Osteoblast (primary cell): ENCODE measurements around the gene NTM. TPM values are rescaled to one million over a fixed set of nuclear protein-coding genes. Genes with fewer than 3 reads are reported as not detected.

Experiments used
- DNase-seq: peaks from one replicate; pipeline ENCODE4 v3.0.0; 2011; ENCODE audit warnings: low spot score, mixed read lengths; ENCODE audit not compliant: insufficient read length; ENCODE audit errors: missing footprints
- H2AFZ ChIP-seq: 2 replicates; pipeline ENCODE4 v1.6.0; 2011; ENCODE audit warnings: mild to moderate bottlenecking, low read length
- H3K27ac ChIP-seq: 2 replicates; pipeline ENCODE4 v1.5.1; 2011; ENCODE audit warnings: mild to moderate bottlenecking, low read depth, low read length, moderate library complexity
- H3K27me3 ChIP-seq: 2 replicates; pipeline ENCODE4 v1.6.0; 2012; ENCODE audit warnings: mild to moderate bottlenecking, control low read depth, inconsistent platforms, low read length, moderate library complexity; ENCODE audit not compliant: insufficient read depth
- H3K36me3 ChIP-seq: 2 replicates; pipeline ENCODE4 v1.5.1; 2011; ENCODE audit warnings: mild to moderate bottlenecking, low read length, control low read depth, moderate library complexity; ENCODE audit not compliant: insufficient read depth
- H3K4me1 ChIP-seq: 2 replicates; pipeline ENCODE4 v1.5.1; 2011; ENCODE audit warnings: mild to moderate bottlenecking, low read length, control low read depth, moderate library complexity; ENCODE audit not compliant: insufficient read depth
- H3K4me2 ChIP-seq: 2 replicates; pipeline ENCODE4 v1.6.0; 2011; ENCODE audit warnings: mild to moderate bottlenecking, low read length; ENCODE audit not compliant: insufficient read depth
- H3K4me3 ChIP-seq: fragments of 200-600 bp; sonication (generic); 3 replicates; pipeline ENCODE4 v1.5.1; 2012; ENCODE audit warnings: mild to moderate bottlenecking, low read length, inconsistent platforms; ENCODE audit not compliant: insufficient read depth
- H3K79me2 ChIP-seq: 2 replicates; pipeline ENCODE4 v1.6.0; 2012; ENCODE audit warnings: mild to moderate bottlenecking, low read length, control low read depth, inconsistent platforms; ENCODE audit not compliant: insufficient read depth
- H3K9me3 ChIP-seq: 2 replicates; pipeline ENCODE4 v1.5.1; 2011; ENCODE audit warnings: low read depth, low read length, control low read depth
- H4K20me1 ChIP-seq: 2 replicates; pipeline ENCODE4 v1.6.0; 2012; ENCODE audit warnings: mild to moderate bottlenecking, low read length, control low read depth; ENCODE audit not compliant: insufficient read depth
- total RNA-seq: library from RNA; depleted of rRNA; stranded (reverse); fragments of >200 nt; gene quantifications from 2 replicates; pipeline ENCODE4 v1.2.3, GENCODE V29; 2012
- TF ChIP-seq, protein P1 (sequence below): IDR thresholded peaks from 2 replicates; pipeline ENCODE4 v1.5.1; 2011; ENCODE audit warnings: mild to moderate bottlenecking, low read depth, low read length, moderate library complexity; ENCODE audit errors: extremely low read depth

Gene NTM
- total RNA-seq, 1 donor: 48.1 TPM

DNA sequence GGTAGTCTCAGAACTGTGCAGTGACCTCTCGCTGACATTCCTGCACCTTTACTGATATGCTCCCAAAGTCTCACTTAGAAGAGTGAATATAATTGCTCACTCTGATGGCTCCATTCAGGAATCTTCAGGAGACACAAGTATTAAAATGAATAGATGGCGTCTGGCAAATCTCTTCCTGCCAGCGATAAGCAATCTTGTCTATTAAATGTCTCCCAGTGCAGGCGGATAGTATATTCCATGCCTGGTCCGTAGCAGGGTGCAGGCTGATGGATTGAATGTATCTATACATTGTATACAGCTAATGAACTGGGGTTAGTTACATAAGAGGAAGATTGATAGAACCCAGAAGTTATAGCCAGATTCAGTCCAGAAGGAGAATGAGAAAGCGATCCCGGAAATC is 575.3 kb downstream of the NTM start:
- Histone ChIP-seq H3K9me3 (no peaks in the 10 kb centered on the region), H3K27me3 (no peaks in the 10 kb centered on the region), H3K79me2 (peaks cover 66% of the 10 kb centered on the region), H3K27ac (no peak overlapping the region), H3K4me3 (no peak overlapping the region), H4K20me1 (no peaks in the 10 kb centered on the region), H3K36me3 (peaks cover 5% of the 10 kb centered on the region), H2AFZ (no peak overlapping the region), H3K4me2 (no peak overlapping the region), H3K4me1 (no peaks in the 10 kb centered on the region)
- DNase-seq: no peak
- TF ChIP-seq, protein P1, sequence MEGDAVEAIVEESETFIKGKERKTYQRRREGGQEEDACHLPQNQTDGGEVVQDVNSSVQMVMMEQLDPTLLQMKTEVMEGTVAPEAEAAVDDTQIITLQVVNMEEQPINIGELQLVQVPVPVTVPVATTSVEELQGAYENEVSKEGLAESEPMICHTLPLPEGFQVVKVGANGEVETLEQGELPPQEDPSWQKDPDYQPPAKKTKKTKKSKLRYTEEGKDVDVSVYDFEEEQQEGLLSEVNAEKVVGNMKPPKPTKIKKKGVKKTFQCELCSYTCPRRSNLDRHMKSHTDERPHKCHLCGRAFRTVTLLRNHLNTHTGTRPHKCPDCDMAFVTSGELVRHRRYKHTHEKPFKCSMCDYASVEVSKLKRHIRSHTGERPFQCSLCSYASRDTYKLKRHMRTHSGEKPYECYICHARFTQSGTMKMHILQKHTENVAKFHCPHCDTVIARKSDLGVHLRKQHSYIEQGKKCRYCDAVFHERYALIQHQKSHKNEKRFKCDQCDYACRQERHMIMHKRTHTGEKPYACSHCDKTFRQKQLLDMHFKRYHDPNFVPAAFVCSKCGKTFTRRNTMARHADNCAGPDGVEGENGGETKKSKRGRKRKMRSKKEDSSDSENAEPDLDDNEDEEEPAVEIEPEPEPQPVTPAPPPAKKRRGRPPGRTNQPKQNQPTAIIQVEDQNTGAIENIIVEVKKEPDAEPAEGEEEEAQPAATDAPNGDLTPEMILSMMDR: no peak

DNA sequence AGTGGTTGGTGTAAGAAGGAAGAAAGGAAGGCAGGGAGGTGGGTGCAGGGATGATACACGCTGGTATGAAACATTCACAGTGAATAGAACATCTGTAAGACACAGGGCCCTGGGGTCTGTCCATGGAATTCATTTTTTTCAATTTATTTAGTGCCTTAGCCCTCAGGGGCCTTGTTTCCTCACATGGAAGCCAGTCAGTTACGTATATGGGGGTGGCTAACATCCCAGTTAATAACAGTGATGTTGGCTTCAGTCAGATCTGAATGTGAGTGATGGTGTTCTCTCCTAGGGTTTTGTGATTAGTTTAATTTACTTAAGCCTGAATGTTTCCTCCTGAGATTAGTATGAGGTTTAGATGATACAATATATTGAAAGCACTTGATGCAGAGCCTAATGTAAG is 577.1 kb downstream of the NTM start:
- no peak for DNase-seq
- no peaks in the 10 kb centered on the region for H3K27me3 ChIP-seq
- no peaks in the 10 kb centered on the region for H3K9me3 ChIP-seq
- TF ChIP-seq, protein P1: no peak
- no peaks in the 10 kb centered on the region for H4K20me1 ChIP-seq
- H3K27ac ChIP-seq: no peak overlapping the region
- no peak overlapping the region for H3K4me2 ChIP-seq
- H3K79me2 ChIP-seq: peaks cover 56% of the 10 kb centered on the region
- H3K4me1 ChIP-seq: no peaks in the 10 kb centered on the region
- no peak overlapping the region for H3K4me3 ChIP-seq
- no peak overlapping the region for H2AFZ ChIP-seq
- H3K36me3 ChIP-seq: peaks cover 5% of the 10 kb centered on the region

DNA sequence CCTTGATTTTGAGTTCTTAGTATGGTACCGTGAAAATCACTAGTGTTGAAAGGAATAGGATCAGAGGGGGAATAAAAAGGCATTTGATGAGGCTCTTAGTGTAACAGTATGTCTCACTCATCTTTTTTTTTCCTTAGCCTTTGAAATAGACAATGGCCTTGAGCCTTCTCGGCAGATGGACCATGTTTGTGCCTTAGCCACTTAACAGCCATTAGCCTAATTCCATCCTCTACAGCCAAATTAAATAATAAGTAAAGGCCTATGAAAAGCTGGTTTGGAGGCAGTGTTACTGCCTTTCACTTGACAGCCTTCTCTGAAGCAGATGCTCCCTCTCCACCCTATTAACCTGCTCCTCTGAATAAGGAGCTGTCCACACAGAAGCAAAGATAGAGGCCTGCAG is 580.7 kb downstream of the NTM start:
- Histone ChIP-seq H3K27ac (no peak overlapping the region), H3K27me3 (no peaks in the 10 kb centered on the region), H3K79me2 (peaks cover 42% of the 10 kb centered on the region), H3K36me3 (peaks cover 5% of the 10 kb centered on the region), H3K4me3 (no peak overlapping the region), H3K9me3 (no peaks in the 10 kb centered on the region), H3K4me2 (no peak overlapping the region), H2AFZ (no peak overlapping the region), H3K4me1 (peaks cover 5% of the 10 kb centered on the region), H4K20me1 (no peaks in the 10 kb centered on the region)
- TF ChIP-seq, protein P1: no peak
- DNase-seq: no peak

DNA sequence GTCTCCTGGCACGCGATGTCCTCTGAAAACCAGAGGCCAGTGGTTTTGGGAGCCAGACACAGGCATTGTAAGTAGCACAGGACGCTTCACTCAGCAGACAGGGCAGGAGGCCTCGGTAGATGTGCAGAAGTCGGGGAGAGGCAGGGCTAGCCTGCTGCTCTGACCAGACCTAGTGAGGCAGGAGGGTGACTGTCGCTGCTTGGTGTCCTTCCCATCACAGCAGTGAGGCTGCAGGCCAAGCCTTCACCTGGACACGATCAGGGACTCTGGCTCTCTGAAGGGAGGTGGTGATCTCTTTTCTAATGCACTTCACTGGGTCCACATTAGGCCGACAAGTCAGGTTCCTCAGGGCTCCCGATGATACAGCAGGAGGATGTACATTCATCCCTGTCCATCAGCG is 583.7 kb downstream of the NTM start:
- H3K9me3 ChIP-seq: no peaks in the 10 kb centered on the region
- no peak for DNase-seq
- TF ChIP-seq, protein P1: no peak
- peaks cover 41% of the 10 kb centered on the region for H3K79me2 ChIP-seq
- H2AFZ ChIP-seq: no peak overlapping the region
- no peak overlapping the region for H3K27ac ChIP-seq
- no peak overlapping the region for H3K4me2 ChIP-seq
- no peaks in the 10 kb centered on the region for H3K27me3 ChIP-seq
- peaks cover 13% of the 10 kb centered on the region for H3K4me1 ChIP-seq
- no peaks in the 10 kb centered on the region for H4K20me1 ChIP-seq
- peaks cover 5% of the 10 kb centered on the region for H3K36me3 ChIP-seq
- no peak overlapping the region for H3K4me3 ChIP-seq
